ENCODE measurements around the gene GAPVD1.

DNA sequence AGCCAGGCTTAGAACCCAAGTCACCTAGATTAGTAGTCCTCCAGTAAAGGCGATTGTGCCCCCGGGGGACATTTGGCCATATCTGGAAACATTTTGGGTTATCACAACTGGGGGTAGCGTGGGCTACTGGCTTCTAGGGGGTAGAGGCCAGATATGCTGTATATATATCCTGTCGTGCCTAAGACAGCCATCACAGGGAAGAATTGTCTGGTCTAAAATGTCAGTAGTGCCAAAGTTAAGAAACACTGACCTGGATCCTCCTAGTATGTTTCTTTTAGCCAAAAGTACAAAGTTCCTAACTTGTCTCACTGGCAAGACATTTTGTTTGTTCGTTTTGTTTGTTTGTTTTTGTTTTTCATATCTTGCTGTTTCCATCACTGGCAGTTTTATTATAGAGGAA is 47.4 kb upstream of the GAPVD1 start:
- TF ChIP-seq, protein P1, sequence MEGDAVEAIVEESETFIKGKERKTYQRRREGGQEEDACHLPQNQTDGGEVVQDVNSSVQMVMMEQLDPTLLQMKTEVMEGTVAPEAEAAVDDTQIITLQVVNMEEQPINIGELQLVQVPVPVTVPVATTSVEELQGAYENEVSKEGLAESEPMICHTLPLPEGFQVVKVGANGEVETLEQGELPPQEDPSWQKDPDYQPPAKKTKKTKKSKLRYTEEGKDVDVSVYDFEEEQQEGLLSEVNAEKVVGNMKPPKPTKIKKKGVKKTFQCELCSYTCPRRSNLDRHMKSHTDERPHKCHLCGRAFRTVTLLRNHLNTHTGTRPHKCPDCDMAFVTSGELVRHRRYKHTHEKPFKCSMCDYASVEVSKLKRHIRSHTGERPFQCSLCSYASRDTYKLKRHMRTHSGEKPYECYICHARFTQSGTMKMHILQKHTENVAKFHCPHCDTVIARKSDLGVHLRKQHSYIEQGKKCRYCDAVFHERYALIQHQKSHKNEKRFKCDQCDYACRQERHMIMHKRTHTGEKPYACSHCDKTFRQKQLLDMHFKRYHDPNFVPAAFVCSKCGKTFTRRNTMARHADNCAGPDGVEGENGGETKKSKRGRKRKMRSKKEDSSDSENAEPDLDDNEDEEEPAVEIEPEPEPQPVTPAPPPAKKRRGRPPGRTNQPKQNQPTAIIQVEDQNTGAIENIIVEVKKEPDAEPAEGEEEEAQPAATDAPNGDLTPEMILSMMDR (IDR thresholded peaks at IDR 0.05) = no peak
- TF ChIP-seq POLR2A (IDR thresholded peaks at IDR 0.05) = no peak
